OCI-LY3 (cell line): ENCODE measurements around the gene ZC3H11A.
"Not testable (repeated sequence)": the region's sequence is repeated elsewhere in the genome, so short reads cannot be mapped to it uniquely, and the experiment has no call there.

Source experiments
- H2AFZ ChIP-seq: fragments of 200-600, 300-600 bp; shearing (Covaris generic); 2 replicates; pipeline ENCODE4 v1.6.0; 2014; ENCODE audit warnings: antibody characterized with exemption, low read depth, low read length
- H3K27ac ChIP-seq: fragments of 200-600, 300-600 bp; sonication (generic); 2 replicates; pipeline ENCODE4 v1.5.1; 2014; ENCODE audit warnings: mild to moderate bottlenecking, low read length, moderate library complexity, mixed read lengths
- H3K27me3 ChIP-seq: fragments of 200-600, 300-600 bp; sonication (generic); 2 replicates; pipeline ENCODE4 v1.6.1; 2014; ENCODE audit warnings: low read depth, low read length, mixed read lengths
- H3K36me3 ChIP-seq: fragments of 200-600, 300-600 bp; sonication (generic); replicated peaks from 2 replicates; pipeline ENCODE3; 2014; ENCODE audit warnings: low read depth, low read length, mixed read lengths
- H3K4me1 ChIP-seq: fragments of 300-600, 200-600 bp; sonication (generic); 2 replicates; pipeline ENCODE4 v1.6.1; 2014; ENCODE audit warnings: low read length, mixed read lengths
- H3K4me2 ChIP-seq: fragments of 200-600, 300-600 bp; sonication (generic); 2 replicates; pipeline ENCODE4 v1.6.1; 2014; ENCODE audit warnings: low read length, mixed read lengths
- H3K4me3 ChIP-seq: fragments of 300-600, 200-600 bp; sonication (generic); 2 replicates; pipeline ENCODE4 v1.5.1; 2014; ENCODE audit warnings: antibody characterized with exemption, mild to moderate bottlenecking, low read length, moderate library complexity
- H3K79me2 ChIP-seq: fragments of 300-600, 200-600 bp; shearing (Covaris generic); 2 replicates; pipeline ENCODE4 v1.6.1; 2014; ENCODE audit warnings: mild to moderate bottlenecking, low read length, mixed read lengths
- H3K9ac ChIP-seq: fragments of 300-600, 200-600 bp; shearing (Covaris generic); 2 replicates; pipeline ENCODE4 v1.6.0; 2014; ENCODE audit warnings: mild to moderate bottlenecking, low read length, moderate library complexity
- H3K9me3 ChIP-seq: fragments of 200-600, 300-600 bp; shearing (Covaris generic); 2 replicates; pipeline ENCODE4 v1.6.1; 2014; ENCODE audit warnings: low read length, mixed read lengths; ENCODE audit not compliant: insufficient read depth
- H4K20me1 ChIP-seq: fragments of 200-600, 300-600 bp; sonication (generic); 2 replicates; pipeline ENCODE4 v1.6.1; 2016; ENCODE audit warnings: low read length, mixed read lengths; ENCODE audit not compliant: insufficient read depth
- CTCF ChIP-seq: fragments of 200-600, 300-600 bp; sonication (generic); IDR thresholded peaks from 2 replicates; pipeline ENCODE4 v1.5.1; 2014; ENCODE audit warnings: antibody characterized with exemption, low read length, low read depth
- EZH2phosphoT487 ChIP-seq: fragments of 200-600 bp; shearing (Covaris generic); IDR thresholded peaks from 2 replicates; pipeline ENCODE4 v1.6.1; 2018; ENCODE audit warnings: antibody characterized with exemption, mixed run types, low read depth

The ZC3H11A gene

GRCh38 chr1:203789966-203790365, 5.5 kb upstream of the ZC3H11A start:
- Histone ChIP-seq H3K27me3 (no peaks in the 10 kb centered on the region), H2AFZ (no peak overlapping the region)
- TF ChIP-seq CTCF (no peak), EZH2phosphoT487 (no peak)

GRCh38 chr1:203791498-203791897, 3.9 kb upstream of the ZC3H11A start:
- Histone ChIP-seq H3K79me2 (peaks cover 10% of the 10 kb centered on the region), H3K9me3 (no peaks in the 10 kb centered on the region), H3K4me3 (no peak overlapping the region), H3K4me1 (peaks cover 4% of the 10 kb centered on the region; the same call in 1 of the 2 replicates), H3K27me3 (no peaks in the 10 kb centered on the region), H3K4me2 (no peak overlapping the region), H3K27ac (no peak overlapping the region), H4K20me1 (no peaks in the 10 kb centered on the region), H2AFZ (no peak overlapping the region), H3K9ac (no peak overlapping the region), H3K36me3 (no peaks in the 10 kb centered on the region)
- TF ChIP-seq CTCF (no peak), EZH2phosphoT487 (no peak)

More at GRCh38 chr1:203789966-203790365, 5.5 kb upstream of the ZC3H11A start:
- Histone ChIP-seq H3K36me3 (no peaks in the 10 kb centered on the region), H3K27ac (no peak overlapping the region), H4K20me1 (no peaks in the 10 kb centered on the region), H3K79me2 (no peaks in the 10 kb centered on the region), H3K4me2 (no peak overlapping the region), H3K9ac (no peak overlapping the region), H3K4me3 (no peak overlapping the region), H3K4me1 (peaks cover 3% of the 10 kb centered on the region; the same call in 1 of the 2 replicates), H3K9me3 (no peaks in the 10 kb centered on the region)

GRCh38 chr1:203792486-203792885, 2.9 kb upstream of the ZC3H11A start:
- Histone ChIP-seq H3K9me3 (no peaks in the 10 kb centered on the region), H3K9ac (no peak overlapping the region), H3K4me1 (peaks cover 13% of the 10 kb centered on the region), H3K36me3 (peaks cover 10% of the 10 kb centered on the region), H3K27me3 (no peaks in the 10 kb centered on the region), H3K79me2 (peaks cover 20% of the 10 kb centered on the region), H3K4me2 (no peak overlapping the region), H4K20me1 (peaks cover 10% of the 10 kb centered on the region), H3K27ac (no peak overlapping the region), H3K4me3 (no peak overlapping the region), H2AFZ (no peak overlapping the region)
- TF ChIP-seq CTCF (no peak), EZH2phosphoT487 (no peak)

- H3K79me2 ChIP-seq = peaks cover 31% of the 10 kb centered on the region
- H3K36me3 ChIP-seq = peaks cover 20% of the 10 kb centered on the region
- not testable (repeated sequence) for H3K9me3 ChIP-seq, H3K27ac ChIP-seq, H3K27me3 ChIP-seq, H3K4me2 ChIP-seq, H3K4me3 ChIP-seq, H2AFZ ChIP-seq, H3K9ac ChIP-seq
- H4K20me1 ChIP-seq = peaks cover 20% of the 10 kb centered on the region
- peaks cover 23% of the 10 kb centered on the region for H3K4me1 ChIP-seq
Measured at GRCh38 chr1:203793561-203793960, 1.9 kb upstream of the ZC3H11A start.
